Ishikawa (cell line): ENCODE results near the gene KRT17.

Experiments used
- CEBPB ChIP-seq: IDR thresholded peaks from 2 replicates; pipeline ENCODE4 v1.6.1; 2012
- CREB1 ChIP-seq: IDR thresholded peaks from 2 replicates; pipeline ENCODE4 v1.6.1; 2012; ENCODE audit warnings: low read depth
- EGR1 ChIP-seq: IDR thresholded peaks from 2 replicates; pipeline ENCODE4 v1.6.1; 2012
- EP300 ChIP-seq: IDR thresholded peaks from 2 replicates; pipeline ENCODE4 v1.6.1; 2012; ENCODE audit warnings: borderline replicate concordance
- FOXM1 ChIP-seq: IDR thresholded peaks from 2 replicates; pipeline ENCODE4 v1.6.1; 2012; ENCODE audit warnings: low read depth, borderline replicate concordance
- MAX ChIP-seq: IDR thresholded peaks from 2 replicates; pipeline ENCODE4 v1.6.1; 2012
- NFIC ChIP-seq: IDR thresholded peaks from 2 replicates; pipeline ENCODE4 v1.6.1; 2012
- RAD21 ChIP-seq: IDR thresholded peaks from 2 replicates; pipeline ENCODE4 v1.6.1; 2012; ENCODE audit warnings: low read depth
- REST ChIP-seq: IDR thresholded peaks from 2 replicates; pipeline ENCODE4 v1.6.1; 2012; ENCODE audit warnings: low read depth, mild to moderate bottlenecking
- TAF1 ChIP-seq: IDR thresholded peaks from 2 replicates; pipeline ENCODE4 v1.6.1; 2012; ENCODE audit warnings: low read depth, mild to moderate bottlenecking
- TCF12 ChIP-seq: IDR thresholded peaks from 2 replicates; pipeline ENCODE4 v1.6.1; 2012; ENCODE audit warnings: low read depth
- TEAD4 ChIP-seq: IDR thresholded peaks from 2 replicates; pipeline ENCODE4 v1.6.1; 2012
- USF1 ChIP-seq: IDR thresholded peaks from 2 replicates; pipeline ENCODE4 v1.6.1; 2012
- YY1 ChIP-seq: IDR thresholded peaks from 2 replicates; pipeline ENCODE4 v1.6.1; 2012; ENCODE audit warnings: low read depth
- ZBTB7A ChIP-seq: IDR thresholded peaks from 2 replicates; pipeline ENCODE4 v1.6.1; 2012; ENCODE audit warnings: low read depth

The KRT17 gene

GRCh38 chr17:41594363-41594915 lies 29.9 kb downstream of the KRT17 start:
- TF ChIP-seq RAD21 (no peak), EGR1 (no peak), MAX (no peak), TAF1 (no peak), FOXM1 (no peak), CREB1 (no peak), YY1 (no peak), EP300 (no peak), TCF12 (no peak), NFIC (no peak), TEAD4 (no peak), ZBTB7A (no peak), CEBPB (no peak), USF1 (no peak), REST (no peak)

- TF ChIP-seq TAF1 (no peak), CEBPB (no peak), USF1 (no peak), TEAD4 (no peak), NFIC (no peak), YY1 (no peak), TCF12 (no peak), RAD21 (no peak), MAX (no peak), REST (no peak), ZBTB7A (no peak), CREB1 (no peak), EP300 (no peak), EGR1 (no peak), FOXM1 (no peak)
These were observed 30.9 kb downstream of the KRT17 start for GRCh38 chr17:41593306-41593981.

- TF ChIP-seq REST = no peak
- no peak for TF ChIP-seq USF1
- no peak for TF ChIP-seq FOXM1
- no peak; the same call in 1 of the 2 replicates for TF ChIP-seq TAF1
These were observed 31.6 kb downstream of the KRT17 start for GRCh38 chr17:41592601-41593305.
